Left cardiac atrium (tissue), 4 donors: Measurements from ENCODE around the gene IBSP. TPM values are rescaled to one million over a fixed set of nuclear protein-coding genes. Genes with fewer than 3 reads are reported as not detected.

ENCODE experiments used
- ATAC-seq, 2 donors: fragments of 200-7000 bp; cut with Tn5 transposase; one replicate each; pipeline ENCODE4 v1.9.1; 2020; ENCODE audit warnings: mild to moderate bottlenecking in 2 of 2, moderate library complexity in 2 of 2
- DNase-seq: peaks from one replicate; pipeline ENCODE4 v3.0.0-alpha.2; 2020
- intact Hi-C, 2 donors: fragments of 100-400 bp; cut with DNase I; formaldehyde crosslinking; loops; one replicate each; pipeline versions ENCODE4 v1.14.1 to v1.15.1; 2022 to 2023
- total RNA-seq, 2 donors: library from RNA; stranded (reverse); fragmentation: NEBNext Ultra II Directional; extraction: Animal tissue kit (Norgen Biotek cat#: 25700); gene quantifications; one replicate each; pipeline ENCODE4 v1.2.1, GENCODE V29; 2021
- donor health status: DM: no; HTN: yes; CAD: no.
- donor health status: DM: no; HTN: yes; CAD: no; lungs with severe emphysema.
- donor health status: DM: yes; HTN: yes; CAD: no.
- donor health status: Dilated cardiomyopathy.

The IBSP gene
- total RNA-seq, 2 donors from 2014 or later: not detected

DNA sequence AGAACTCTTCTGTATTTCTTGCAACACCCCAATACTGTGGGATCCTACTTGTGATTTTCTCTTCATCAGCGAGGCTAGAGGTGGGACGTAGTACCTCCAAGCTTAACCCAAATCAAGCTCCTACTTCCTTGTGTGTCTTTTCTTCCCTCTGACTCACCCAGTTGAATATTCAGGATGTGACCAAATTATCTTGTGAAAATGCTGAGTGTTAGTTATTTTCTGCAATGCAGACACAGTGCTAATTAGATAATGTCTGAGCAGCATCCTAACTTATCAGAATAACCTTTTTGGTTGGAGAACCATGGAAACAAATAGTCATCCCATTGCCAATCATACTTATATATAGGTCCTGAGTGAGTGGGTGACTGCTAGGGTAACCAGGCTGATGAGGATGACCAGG, 35.8 kb downstream of the IBSP start:
- intact Hi-C loops: no loop called here
- no peak for DNase-seq
- ATAC-seq: peak in 1 of 2 donors; percentile 23

DNA sequence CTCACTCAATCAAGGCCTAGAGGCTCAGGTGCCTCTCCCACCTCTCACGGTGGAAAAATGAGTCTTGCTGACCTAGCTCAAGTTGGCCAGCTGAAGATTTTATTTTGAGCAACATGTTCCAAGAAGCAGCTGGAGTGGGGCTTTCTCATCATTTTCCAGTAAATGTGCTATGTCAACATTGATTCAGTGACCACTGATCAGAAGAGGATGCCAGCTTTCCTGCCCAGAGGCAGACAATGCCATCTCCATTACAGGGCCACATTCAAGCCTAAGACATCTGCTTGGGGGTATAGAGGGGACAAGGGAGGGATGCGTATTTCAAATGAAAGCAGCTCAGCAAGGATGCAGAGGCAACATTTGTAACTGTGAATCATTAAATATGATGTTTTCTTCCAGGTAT, 36.4 kb downstream of the IBSP start:
- DNase-seq (no peak), ATAC-seq (no peak)
- intact Hi-C loops: no loop called here

DNA sequence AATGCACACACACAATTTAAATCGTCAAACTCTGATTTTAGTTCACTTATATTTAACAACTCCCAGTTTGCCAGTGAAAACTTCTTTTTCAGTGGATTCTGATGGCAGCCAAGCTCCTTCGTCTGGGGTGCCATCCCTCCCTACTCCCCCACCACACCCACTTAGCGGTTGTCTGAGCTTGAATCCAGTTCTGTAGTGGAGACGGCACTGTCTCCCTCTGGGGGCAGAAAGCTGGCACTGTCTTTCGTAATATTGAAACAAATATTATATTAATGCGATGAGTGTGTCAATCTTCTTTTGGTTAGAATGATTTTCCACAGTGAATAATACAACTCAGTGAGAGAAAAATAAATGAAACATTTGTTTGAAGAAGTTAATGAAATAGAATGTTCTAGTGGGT, 38.9 kb downstream of the IBSP start:
- ATAC-seq: peak in 1 of 2 donors; percentile 26
- intact Hi-C loops: no loop called here

DNA sequence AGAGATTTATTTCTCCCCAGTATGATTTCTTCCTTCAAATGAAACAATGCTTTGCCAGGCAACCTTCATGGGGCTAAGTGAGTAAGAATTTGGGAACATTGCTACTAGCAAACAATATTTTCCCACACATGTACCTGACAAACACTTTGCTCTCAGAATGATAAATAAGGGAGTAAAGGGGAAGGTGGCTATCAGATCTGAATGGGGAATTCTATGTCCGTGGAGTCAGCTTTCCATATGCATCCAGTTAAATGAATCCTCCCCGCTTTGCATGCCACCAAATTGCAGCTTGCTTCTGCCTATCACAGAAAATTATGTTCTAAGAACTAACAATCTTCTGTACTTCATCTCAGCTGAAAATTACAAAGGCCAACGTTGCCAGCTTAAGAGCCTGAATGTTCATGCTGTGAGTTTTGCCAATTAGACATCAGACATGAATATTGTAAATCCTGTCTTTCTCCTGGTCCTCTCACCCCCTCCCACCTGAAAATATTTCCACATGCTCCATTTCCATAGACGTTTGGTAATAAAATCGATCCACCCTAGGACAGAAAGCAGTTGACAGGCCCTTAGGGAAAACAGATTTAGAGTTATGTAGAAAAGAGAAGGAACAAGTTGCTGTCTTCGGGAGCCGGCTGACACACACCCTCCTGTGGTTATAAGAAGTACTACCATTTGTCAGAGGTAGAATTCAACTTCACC, 39.7 kb downstream of the IBSP start:
- peak; percentile 29 to 53 for ATAC-seq

More for the DNA sequence above, 38.9 kb downstream of the IBSP start:
- DNase-seq: no peak

DNA sequence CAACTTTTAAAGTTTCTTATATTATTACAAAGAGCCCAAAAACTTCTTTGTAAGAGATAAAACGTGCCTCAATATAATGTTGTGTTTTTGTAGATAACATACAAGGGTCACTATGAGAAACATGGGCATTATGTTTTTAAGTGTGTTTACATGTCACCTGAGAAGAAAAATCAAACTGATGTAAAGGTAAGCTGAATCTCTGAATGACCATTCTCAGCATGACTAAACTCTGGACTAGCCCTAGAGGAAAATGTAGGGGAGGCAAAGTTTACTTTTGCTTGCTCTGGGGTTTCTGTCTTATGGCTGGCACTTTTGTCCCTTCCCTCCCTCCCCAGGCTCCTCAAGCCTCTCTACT, 40.2 kb downstream of the IBSP start:
- intact Hi-C loops: no loop called here
- ATAC-seq: no peak
- no peak for DNase-seq

More for the DNA sequence above, 39.7 kb downstream of the IBSP start:
- DNase-seq: peak; percentile 27
- intact Hi-C loops: no loop called here

DNA sequence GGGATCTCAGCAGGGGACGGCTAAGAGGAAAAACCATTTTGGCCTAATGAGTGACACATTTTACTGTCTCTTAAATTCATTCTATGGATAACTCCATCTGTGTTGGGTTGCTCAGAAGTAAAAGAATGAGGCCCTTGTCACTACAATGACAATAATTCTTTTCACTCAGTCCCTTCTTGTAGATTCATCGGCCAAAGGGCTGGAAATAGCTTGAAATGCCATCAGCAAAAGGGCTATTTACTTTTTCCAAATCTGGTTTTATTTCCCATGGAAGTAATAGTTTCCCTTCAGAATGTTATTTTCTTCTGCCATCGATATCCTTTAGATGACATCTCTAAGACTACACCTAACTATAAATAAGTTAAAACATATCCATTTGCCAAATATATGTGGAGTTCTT, 40.8 kb downstream of the IBSP start:
- intact Hi-C loops: loop anchor here (2.0 to 10.0 kb wide), 4 partner anchors 161 to 478 kb away; no protein-coding TSS in a partner anchor
- no peak for ATAC-seq
- DNase-seq: no peak

DNA sequence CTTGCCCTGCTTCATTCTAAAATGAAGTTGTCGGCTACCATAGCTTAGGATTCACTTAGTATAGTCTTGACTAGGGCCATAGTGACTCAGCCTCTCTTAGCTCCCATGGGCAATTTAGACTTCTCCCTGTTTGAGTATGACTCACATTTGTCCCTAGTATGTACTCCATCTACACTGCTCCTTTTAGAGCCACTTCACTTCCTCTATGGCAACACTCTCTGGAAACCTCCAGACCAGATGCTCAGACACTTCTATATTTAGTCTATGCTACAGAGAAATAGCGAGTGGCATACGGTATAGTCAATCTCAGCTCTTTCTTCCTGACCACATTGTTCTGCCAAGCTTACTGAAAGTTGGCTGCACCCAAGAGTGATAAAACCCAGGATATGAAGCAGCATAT, 44.6 kb downstream of the IBSP start:
- intact Hi-C loops: loop anchor here (5.0 to 10.0 kb wide), 3 partner anchors 299 to 482 kb away; no protein-coding TSS in a partner anchor
- DNase-seq (no peak), ATAC-seq (peak; percentile 81 to 96)

DNA sequence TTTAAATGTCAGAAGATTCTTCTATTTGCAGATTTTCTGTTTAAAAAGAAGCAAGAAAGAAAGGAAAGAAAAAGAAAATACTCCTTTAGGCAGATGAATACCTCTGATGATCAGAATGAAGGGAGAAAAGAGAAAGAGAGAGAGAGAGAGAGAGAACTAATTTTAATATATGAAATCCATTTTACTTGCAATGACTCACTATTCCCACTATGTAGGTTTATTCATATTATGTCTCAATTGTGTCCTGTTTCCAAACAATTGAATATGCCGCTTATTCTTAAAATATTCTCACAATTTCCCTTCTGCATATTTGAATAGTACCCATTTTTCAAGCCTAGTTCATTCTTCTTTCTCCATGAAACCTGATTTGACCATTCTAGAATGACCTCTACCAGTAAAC, 45.1 kb downstream of the IBSP start:
- DNase-seq (no peak), ATAC-seq (no peak)
- intact Hi-C loops: loop anchor here (5.0 to 10.0 kb wide), 3 partner anchors 300 to 482 kb away; no protein-coding TSS in a partner anchor

DNA sequence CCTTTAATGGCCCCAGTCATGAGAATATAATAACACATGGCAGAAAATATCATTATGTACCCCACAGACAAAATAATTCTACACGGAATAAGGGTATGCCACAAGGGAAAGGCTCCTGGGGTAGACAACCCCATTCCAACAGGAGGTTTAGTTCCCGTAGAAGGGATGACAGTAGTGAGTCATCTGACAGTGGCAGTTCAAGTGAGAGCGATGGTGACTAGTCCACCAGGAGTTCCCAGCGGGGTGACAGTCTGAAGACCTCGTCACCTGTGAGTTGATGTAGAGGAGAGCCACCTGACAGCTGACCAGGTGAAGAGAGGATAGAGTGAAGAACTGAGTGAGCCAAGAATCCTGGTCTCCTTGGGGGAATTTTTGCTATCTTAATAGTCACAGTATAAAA, 46.9 kb downstream of the IBSP start:
- intact Hi-C loops: loop anchor here (5.0 to 10.0 kb wide), 4 partner anchors 164 to 471 kb away; no protein-coding TSS in a partner anchor
- ATAC-seq (no peak), DNase-seq (no peak)

DNA sequence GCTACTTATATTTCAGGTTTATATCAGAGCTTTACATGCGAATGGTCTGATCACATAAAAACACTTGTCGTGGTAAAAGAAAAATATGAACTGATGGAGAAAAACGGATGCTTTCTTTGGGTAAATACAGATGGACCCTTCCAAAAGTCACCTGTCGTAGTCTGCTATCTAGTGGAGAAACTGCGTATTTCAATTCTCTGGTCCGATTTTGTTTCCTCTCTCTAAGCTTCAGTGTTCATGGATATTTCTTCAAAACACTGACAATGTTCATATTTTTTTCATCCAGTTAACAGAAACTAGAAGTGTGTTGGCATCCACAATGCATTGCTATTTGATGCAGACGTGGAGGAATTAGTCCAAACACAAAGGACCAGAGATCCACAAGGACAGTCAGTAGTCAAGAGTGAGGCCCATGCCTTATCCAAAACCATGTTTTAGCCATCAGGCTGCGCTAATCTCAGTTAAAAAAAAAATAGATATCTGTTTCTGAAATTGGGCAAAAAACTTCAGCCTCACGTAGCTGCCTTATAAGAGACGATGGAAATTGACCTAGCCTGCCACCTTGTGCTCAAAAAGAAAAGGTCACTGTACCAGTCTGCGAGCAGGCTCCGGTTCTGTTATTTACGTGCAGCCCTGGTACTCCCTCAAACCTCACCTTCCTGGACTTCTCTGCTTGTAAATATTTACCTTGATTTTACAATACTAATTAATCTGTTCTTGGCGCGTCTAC, 49.4 kb downstream of the IBSP start:
- peak; percentile 39 for DNase-seq
- intact Hi-C loops: loop anchor here (2.0 to 10.0 kb wide), 5 partner anchors 166 to 474 kb away; no protein-coding TSS in a partner anchor
- peak; percentile 82 to 86 for ATAC-seq

DNA sequence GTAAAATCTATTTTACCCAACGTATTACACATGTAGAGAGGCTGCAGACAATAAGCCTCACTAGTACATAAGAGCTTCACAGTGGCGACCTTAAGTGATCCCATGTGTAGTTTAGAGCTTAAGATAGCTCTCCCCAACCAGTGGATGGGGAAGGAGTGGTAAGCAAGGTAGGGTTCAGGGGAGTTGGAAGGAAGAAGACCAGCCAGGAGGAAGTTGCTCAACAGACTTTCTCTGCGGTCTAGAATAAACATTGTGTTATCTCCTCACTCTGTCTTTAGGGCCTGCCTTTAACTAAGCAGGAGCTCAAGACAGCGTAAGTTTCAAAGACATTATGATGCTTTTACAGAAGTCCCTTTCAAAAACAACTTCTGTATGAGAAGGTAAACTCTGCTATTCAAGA, 50.3 kb downstream of the IBSP start:
- DNase-seq (no peak), ATAC-seq (no peak)
- intact Hi-C loops: loop anchor here (2.0 to 10.0 kb wide), 6 partner anchors 167 to 475 kb away; no protein-coding TSS in a partner anchor

DNA sequence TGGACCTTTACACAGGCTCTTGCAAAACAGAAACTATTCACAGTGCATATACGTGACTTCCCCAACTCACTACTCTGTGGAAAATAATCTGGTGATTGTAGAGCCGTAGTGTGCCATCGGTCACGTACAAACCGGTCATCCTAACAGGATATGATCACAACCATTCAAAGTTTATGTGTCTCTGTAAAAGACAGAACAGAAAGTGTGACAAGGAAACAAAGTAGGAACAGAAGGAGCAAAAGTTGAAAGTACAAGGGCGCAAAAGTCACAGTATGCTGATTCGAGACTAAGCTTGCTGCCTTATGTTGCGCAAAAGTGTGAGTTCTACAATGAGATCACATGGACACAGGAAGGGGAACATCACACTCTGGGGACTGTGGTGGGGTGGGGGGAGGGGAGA, 52.0 kb downstream of the IBSP start:
- DNase-seq (no peak), ATAC-seq (peak in 1 of 2 donors; percentile 56)
- intact Hi-C loops: loop anchor here in 1 of 2 donors (5.0 kb wide), 1 partner anchor 361 kb away; no protein-coding TSS in a partner anchor

DNA sequence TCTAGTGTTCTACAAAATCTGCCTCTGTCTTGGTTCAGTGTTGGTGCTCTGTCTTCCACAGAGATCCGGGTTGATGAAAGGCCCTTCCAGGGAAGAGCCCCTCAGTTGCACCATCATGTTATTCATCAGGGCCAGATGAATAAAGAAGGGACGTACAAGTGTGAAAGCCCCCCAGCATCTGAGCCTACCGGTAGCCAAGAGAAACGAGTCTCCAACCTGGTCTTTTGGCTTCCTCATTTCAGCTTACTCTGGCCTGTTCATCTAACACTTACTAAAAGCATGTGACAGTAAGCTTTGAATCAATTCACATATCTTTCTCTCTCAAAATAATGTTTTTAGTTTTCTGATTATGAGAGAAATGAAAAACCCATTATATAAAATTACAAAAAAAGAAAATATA, 52.6 kb downstream of the IBSP start:
- DNase-seq: no peak
- intact Hi-C loops: loop anchor here in 1 of 2 donors (2.0 to 5.0 kb wide), 2 partner anchors 123 to 360 kb away; partner anchors contain the start of gene SPP1
- ATAC-seq: no peak

DNA sequence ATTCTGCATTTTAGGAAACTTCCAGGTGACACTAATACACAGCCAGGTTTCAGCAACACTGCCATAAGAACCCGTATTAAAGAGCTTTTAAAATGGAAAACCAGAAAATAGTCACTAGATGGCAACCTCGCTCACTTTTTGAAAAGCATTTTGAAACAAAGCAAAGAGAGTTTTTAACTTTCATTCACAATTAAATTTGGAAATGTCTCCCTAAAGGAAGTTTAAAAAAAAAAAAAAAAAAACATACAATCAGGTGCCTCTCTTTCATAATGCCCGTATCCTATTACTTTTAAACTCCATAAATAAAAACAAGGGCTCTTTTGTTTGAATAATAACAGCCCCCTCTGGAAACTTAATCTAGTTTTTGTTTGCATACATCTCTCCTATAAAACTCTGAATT, 53.8 kb downstream of the IBSP start:
- no peak for DNase-seq
- intact Hi-C loops: loop anchor here in 1 of 2 donors (2.0 to 5.0 kb wide), 2 partner anchors 122 to 359 kb away; partner anchors contain the start of gene SPP1
- no peak for ATAC-seq

DNA sequence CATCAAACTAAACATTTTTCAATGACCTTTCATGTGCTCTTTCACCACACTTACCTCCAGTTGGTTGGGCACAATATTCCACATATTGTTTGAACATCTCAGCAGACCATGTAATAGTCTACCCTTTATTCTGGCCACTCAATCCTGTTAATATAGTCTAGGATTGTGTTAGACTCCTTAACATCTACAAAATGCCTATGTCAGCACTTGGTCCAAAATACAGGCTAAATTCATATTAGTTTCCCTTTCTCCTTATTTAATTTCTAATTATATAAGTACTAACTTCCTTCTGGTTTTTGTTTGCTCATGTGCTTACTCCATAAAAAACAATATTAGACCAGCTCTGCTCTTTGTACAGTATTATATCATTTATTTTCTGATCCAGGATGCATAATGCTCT, 54.5 kb downstream of the IBSP start:
- intact Hi-C loops: loop anchor here in 1 of 2 donors (2.0 to 5.0 kb wide), 2 partner anchors 121 to 358 kb away; partner anchors contain the start of gene SPP1
- DNase-seq (no peak), ATAC-seq (no peak)

DNA sequence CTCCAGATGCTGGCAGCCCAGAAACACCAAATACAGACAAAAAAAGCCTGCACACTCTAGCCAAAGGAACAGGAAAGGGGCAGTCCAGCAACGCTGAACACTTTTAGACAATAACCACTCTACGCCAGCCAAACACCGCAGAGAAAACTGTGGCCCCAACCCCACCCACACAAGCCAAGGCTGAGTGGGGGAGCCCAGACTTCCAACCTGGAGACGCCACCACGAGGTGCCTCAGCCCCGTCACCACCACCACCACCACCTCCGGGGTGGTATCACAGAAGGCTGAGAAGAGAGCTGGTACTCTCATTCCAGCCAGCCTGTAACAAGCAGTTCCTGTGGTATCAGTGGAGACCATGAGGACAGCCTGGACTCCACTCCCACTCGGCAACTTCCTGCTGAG, 56.2 kb downstream of the IBSP start:
- intact Hi-C loops: loop anchor here in 1 of 2 donors (5.0 kb wide), 1 partner anchor 117 kb away; no protein-coding TSS in a partner anchor
- no peak for ATAC-seq
- DNase-seq: no peak

DNA sequence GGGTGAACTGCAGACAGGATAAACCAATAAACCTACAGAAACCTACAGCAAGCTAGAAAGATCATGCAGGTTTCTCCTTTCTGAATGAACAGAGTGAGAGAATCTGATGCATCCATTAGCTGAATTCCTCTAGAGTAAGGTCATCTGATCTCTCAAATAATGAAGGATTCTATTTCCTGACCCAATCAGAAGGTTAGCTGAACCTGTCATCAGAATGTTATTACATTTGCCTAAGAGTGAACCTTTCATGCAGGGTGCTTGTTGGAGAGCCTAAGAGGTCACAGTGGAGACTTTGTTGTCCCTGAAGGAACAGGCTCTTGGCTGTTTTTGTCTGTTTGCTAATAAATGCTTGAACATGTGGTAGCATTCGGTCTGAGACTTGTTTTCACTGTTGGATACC, 57.5 kb downstream of the IBSP start:
- ATAC-seq (no peak), DNase-seq (no peak)
- intact Hi-C loops: loop anchor here in 1 of 2 donors (5.0 kb wide), 1 partner anchor 115 kb away; no protein-coding TSS in a partner anchor

DNA sequence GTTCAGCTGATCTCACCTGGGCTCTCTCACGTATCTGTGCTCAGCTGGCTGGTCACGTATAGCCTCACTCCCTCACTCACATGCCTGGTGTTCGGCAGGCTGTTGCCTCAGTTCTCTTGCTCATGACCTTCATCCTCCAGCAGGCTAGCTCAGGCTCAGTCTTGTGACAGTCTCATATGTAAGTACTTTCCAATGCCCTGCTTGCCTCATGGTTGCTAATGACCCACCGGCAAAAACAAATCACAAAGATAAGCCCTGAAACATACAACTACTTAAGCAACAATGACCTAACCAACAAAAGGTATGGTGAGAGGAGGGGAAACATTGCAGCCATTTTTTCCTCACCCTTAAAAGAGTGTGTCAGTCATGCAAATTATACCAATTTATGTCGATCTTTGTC, 58.4 kb downstream of the IBSP start:
- intact Hi-C loops: loop anchor here in 1 of 2 donors (5.0 kb wide), 1 partner anchor 115 kb away; no protein-coding TSS in a partner anchor
- DNase-seq: no peak
- ATAC-seq: no peak
